PC-3 (cell line): ENCODE results near the gene RAD21L1. TPM values are rescaled to one million over a fixed set of nuclear protein-coding genes. Genes with fewer than 3 reads are reported as not detected.

Source experiments
- ATAC-seq: fragments of 200-7000 bp; cut with Tn5 transposase; 2 replicates; pipeline ENCODE4 v1.9.1; 2020; ENCODE audit warnings: mild to moderate bottlenecking, moderate library complexity
- BruUV-seq: library from RNA; stranded (reverse); fragments of 400-500 nt; replicated peaks from 2 replicates; lab custom pipeline; 2021; lab: Mats Ljungman, UMichigan
- CTCF ChIA-PET: fragments of 300-600 bp; sonication (Branson Sonifier 250); formaldehyde crosslinking; loops from one replicate; lab custom pipeline; 2022; ENCODE audit warnings: antibody characterized with exemption; lab: Charles Lee
- POLR2A ChIA-PET: fragments of 300-600 bp; sonication (Branson Sonifier 250); formaldehyde crosslinking; loops from one replicate; lab custom pipeline; 2022; ENCODE audit warnings: antibody characterized with exemption; ENCODE audit not compliant: unreplicated experiment; lab: Charles Lee
- DNase-seq: peaks from one replicate; pipeline ENCODE4 v3.0.0-alpha.2; 2015
- H2AFZ ChIP-seq: fragments of 300-600 bp; sonication (generic); 2 replicates; pipeline ENCODE4 v1.6.0; 2016; ENCODE audit warnings: antibody characterized with exemption, low read length
- H3F3A ChIP-seq: fragments of 300-600 bp; sonication (generic); one replicate; pipeline ENCODE4 v1.6.0; 2017; ENCODE audit warnings: antibody characterized with exemption, low read length, control low read depth, mild to moderate bottlenecking; ENCODE audit not compliant: unreplicated experiment
- H3K27ac ChIP-seq: fragments of 300-600 bp; sonication (generic); 2 replicates; pipeline ENCODE4 v1.5.1; 2016; ENCODE audit warnings: mild to moderate bottlenecking, low read length
- H3K27me3 ChIP-seq: fragments of 300-600 bp; sonication (generic); 2 replicates; pipeline ENCODE4 v1.6.1; 2016; ENCODE audit warnings: low read length, mixed read lengths
- H3K36me3 ChIP-seq: fragments of 300-600 bp; sonication (generic); 2 replicates; pipeline ENCODE4 v1.6.1; 2016; ENCODE audit warnings: low read depth, mixed run types, low read length, mixed read lengths
- H3K4me1 ChIP-seq: fragments of 300-600 bp; sonication (generic); 2 replicates; pipeline ENCODE4 v1.5.1; 2016; ENCODE audit warnings: low read length; ENCODE audit not compliant: insufficient read depth
- H3K4me2 ChIP-seq: fragments of 300-600 bp; sonication (generic); 2 replicates; pipeline ENCODE4 v1.6.0; 2016; ENCODE audit warnings: low read length
- H3K4me3 ChIP-seq: fragments of 300-600 bp; sonication (generic); 2 replicates; pipeline ENCODE4 v1.5.1; 2016; ENCODE audit warnings: mild to moderate bottlenecking, low read length, mixed read lengths
- H3K79me2 ChIP-seq: fragments of 300-600 bp; sonication (generic); 2 replicates; pipeline ENCODE4 v1.6.1; 2017; ENCODE audit warnings: low read length, mixed read lengths
- H3K9ac ChIP-seq: fragments of 300-600 bp; sonication (generic); 2 replicates; pipeline ENCODE4 v1.6.0; 2016; ENCODE audit warnings: mild to moderate bottlenecking, low read length
- H3K9me2 ChIP-seq: fragments of 300-600 bp; sonication (generic); replicated peaks from 2 replicates; pipeline ENCODE4 v1.6.1; 2016; ENCODE audit warnings: mixed run types, low read length, mixed read lengths
- H3K9me3 ChIP-seq: fragments of 300-600 bp; sonication (generic); 2 replicates; pipeline ENCODE4 v1.6.1; 2016; ENCODE audit warnings: low read length, mixed read lengths
- H4K20me1 ChIP-seq: fragments of 300-600 bp; sonication (generic); 2 replicates; pipeline ENCODE4 v1.6.1; 2016; ENCODE audit warnings: low read length, mixed read lengths
- EZH2 ChIP-seq: fragments of 300-600 bp; sonication (generic); IDR thresholded peaks from one replicate; pipeline ENCODE4 v1.6.1; 2017; ENCODE audit warnings: antibody characterized with exemption, mild to moderate bottlenecking, low read length; ENCODE audit not compliant: unreplicated experiment
- EZH2phosphoT487 ChIP-seq: fragments of 300-600 bp; sonication (generic); IDR thresholded peaks from 2 replicates; pipeline ENCODE4 v1.6.1; 2018; ENCODE audit warnings: mild to moderate bottlenecking, antibody characterized with exemption, low read length, borderline replicate concordance
- intact Hi-C: fragments of 100-400 bp; cut with micrococcal nuclease; formaldehyde crosslinking; loops from 2 replicates; pipeline ENCODE4 v1.9.0; 2023
- total RNA-seq: library from RNA; depleted of rRNA; stranded (reverse); fragments of >200 nt; gene quantifications from 2 replicates; pipeline ENCODE4 v1.2.3, GENCODE V29; 2014
- TF ChIP-seq, protein P1 (sequence below): fragments of 300-600 bp; sonication (generic); conservative IDR thresholded peaks from 2 replicates; pipeline ENCODE4 v1.5.1; 2017; ENCODE audit warnings: antibody characterized with exemption, low read depth, mild to moderate bottlenecking, low read length

RAD21L1 gene
- total RNA-seq, 1 experiment from 2014 or later: 0.11 TPM

DNA sequence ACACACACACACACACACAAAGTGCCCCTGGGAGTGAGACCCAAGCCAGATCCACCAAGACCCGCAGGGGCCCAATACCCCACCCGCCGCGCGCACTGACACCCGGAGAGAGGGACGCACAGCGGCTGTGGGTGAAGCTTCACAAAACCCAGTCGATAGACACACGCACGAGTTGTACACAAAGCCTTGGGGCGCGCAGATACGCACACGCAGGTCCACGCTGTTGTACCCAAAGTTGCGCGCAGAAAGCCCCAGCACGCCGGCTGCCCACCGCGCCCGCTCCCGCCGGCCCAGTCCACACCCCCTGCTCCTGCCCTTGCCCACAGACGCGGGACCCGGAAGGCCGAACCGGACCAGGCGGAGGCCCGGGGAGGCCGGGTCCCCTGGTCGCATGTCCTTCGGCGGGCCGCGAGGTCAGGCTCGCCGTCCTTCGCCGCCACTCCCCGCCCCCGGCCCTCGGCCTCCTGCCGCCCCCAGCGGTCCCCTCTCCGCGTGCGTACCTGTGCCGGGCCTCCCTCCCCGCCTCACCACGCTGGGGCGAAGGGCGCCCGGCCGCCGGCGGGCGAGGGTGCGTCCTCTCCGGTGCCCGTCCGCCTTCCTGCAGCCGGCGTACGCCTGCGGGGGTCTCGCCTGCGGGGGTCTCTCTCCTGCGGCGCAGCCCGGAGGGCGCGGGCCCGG lies 41.1 kb upstream of the RAD21L1 start, which contains the start of gene TMEM74B:
Gene TMEM74B (minus strand): TSS at position 344 of the 678 bp plus-strand sequence. CDS start 1,180 bp downstream, outside the sequence.
- H3K9me2 ChIP-seq: no peaks in the 10 kb centered on the region
- H3K9me3 ChIP-seq: no peaks in the 10 kb centered on the region
- no peaks in the 10 kb centered on the region for H3F3A ChIP-seq
- no peak for DNase-seq
- peaks cover 13% of the 10 kb centered on the region for H3K27me3 ChIP-seq
- H3K27ac ChIP-seq: no peak within 1 kb of the TSS
- ChIA-PET POLR2A (no interaction called here), CTCF (interaction anchor here (0.6 kb wide), 1 partner anchor 218 kb away, joined by 7 read pairs; no protein-coding TSS in a partner anchor)
- TF ChIP-seq EZH2phosphoT487 (no peak), EZH2 (no peak)
- TF ChIP-seq, protein P1, sequence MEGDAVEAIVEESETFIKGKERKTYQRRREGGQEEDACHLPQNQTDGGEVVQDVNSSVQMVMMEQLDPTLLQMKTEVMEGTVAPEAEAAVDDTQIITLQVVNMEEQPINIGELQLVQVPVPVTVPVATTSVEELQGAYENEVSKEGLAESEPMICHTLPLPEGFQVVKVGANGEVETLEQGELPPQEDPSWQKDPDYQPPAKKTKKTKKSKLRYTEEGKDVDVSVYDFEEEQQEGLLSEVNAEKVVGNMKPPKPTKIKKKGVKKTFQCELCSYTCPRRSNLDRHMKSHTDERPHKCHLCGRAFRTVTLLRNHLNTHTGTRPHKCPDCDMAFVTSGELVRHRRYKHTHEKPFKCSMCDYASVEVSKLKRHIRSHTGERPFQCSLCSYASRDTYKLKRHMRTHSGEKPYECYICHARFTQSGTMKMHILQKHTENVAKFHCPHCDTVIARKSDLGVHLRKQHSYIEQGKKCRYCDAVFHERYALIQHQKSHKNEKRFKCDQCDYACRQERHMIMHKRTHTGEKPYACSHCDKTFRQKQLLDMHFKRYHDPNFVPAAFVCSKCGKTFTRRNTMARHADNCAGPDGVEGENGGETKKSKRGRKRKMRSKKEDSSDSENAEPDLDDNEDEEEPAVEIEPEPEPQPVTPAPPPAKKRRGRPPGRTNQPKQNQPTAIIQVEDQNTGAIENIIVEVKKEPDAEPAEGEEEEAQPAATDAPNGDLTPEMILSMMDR: no peak
- H3K4me1 ChIP-seq: peaks cover 4% of the 10 kb centered on the region; the same call in 1 of the 2 replicates
- no peaks in the 10 kb centered on the region for H3K36me3 ChIP-seq
- ATAC-seq: peak; percentile 39
- H3K4me2 ChIP-seq: peak within 1 kb of the TSS; percentile 81
- H3K4me3 ChIP-seq: peak within 1 kb of the TSS; percentile 66
- no peaks in the 10 kb centered on the region for H3K79me2 ChIP-seq
- no peak within 1 kb of the TSS; the same call in 1 of the 2 replicates for H3K9ac ChIP-seq
- intact Hi-C loops: loop anchor here (10.0 kb wide), 2 partner anchors 230 to 370 kb away; no protein-coding TSS in a partner anchor
- H2AFZ ChIP-seq: peak within 1 kb of the TSS; percentile 60; the same call in 1 of the 2 replicates
- no TSS peak for BruUV-seq
- H4K20me1 ChIP-seq: no peaks in the 10 kb centered on the region

DNA sequence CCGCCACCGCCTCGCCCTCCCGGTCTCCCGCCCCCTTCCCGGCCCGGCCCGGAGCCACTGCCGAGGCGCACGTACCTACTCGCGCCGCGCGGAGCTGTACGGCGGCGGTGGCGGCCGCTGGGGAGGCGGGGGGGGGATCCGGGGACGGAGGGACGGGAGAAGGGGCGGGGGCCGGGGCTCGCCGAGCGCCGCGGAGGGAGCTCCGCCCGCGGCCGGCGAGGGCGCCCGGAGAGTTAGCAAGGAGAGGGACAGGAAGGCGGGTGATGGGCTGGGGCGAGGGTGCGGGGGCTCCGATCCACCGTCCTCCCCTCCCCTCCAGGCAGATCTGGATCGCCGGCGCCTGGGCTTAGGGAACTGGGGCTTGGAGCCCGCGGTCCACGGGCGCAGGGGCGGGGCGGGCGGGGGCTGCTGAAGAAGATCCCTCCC lies 40.5 kb upstream of the RAD21L1 start:
- no peaks in the 10 kb centered on the region for H3F3A ChIP-seq
- POLR2A ChIA-PET: no interaction called here
- no peaks in the 10 kb centered on the region for H3K36me3 ChIP-seq
- no peak overlapping the region for H3K27ac ChIP-seq
- H3K9ac ChIP-seq: no peak overlapping the region
- TF ChIP-seq, protein P1: no peak
- TF ChIP-seq EZH2: no peak
- TF ChIP-seq EZH2phosphoT487: no peak
- DNase-seq (no peak), ATAC-seq (peak; percentile 50)
- H4K20me1 ChIP-seq: no peaks in the 10 kb centered on the region
- BruUV-seq: no TSS peak
- H3K9me3 ChIP-seq: no peaks in the 10 kb centered on the region
- H3K4me2 ChIP-seq: peak overlapping the region; percentile 81
- H2AFZ ChIP-seq: peak overlapping the region; percentile 60; the same call in 1 of the 2 replicates
- intact Hi-C loops: loop anchor here (10.0 kb wide), 2 partner anchors 231 to 371 kb away; no protein-coding TSS in a partner anchor
- H3K4me3 ChIP-seq: peak overlapping the region; percentile 66
- peaks cover 4% of the 10 kb centered on the region; the same call in 1 of the 2 replicates for H3K4me1 ChIP-seq
- CTCF ChIA-PET: interaction anchor here (0.6 kb wide), 1 partner anchor 219 kb away, joined by 7 read pairs; no protein-coding TSS in a partner anchor
- no peaks in the 10 kb centered on the region for H3K9me2 ChIP-seq
- peaks cover 18% of the 10 kb centered on the region for H3K27me3 ChIP-seq
- H3K79me2 ChIP-seq: no peaks in the 10 kb centered on the region
